WI38 (cell line): Measurements from ENCODE around the gene PARP2.

Source experiments
- H3K4me3 ChIP-seq: 2 replicates; pipeline ENCODE4 v1.5.1; 2011; ENCODE audit warnings: low read depth, mild to moderate bottlenecking, control low read depth, low read length
- TF ChIP-seq, protein P1 (sequence below): IDR thresholded peaks from 2 replicates; pipeline ENCODE4 v1.5.1; 2012; ENCODE audit warnings: low read depth, mild to moderate bottlenecking, control low read depth, low read length

The PARP2 gene

GRCh38 chr14:20397511-20397910 lies 54.1 kb downstream of the PARP2 start:
- H3K4me3 ChIP-seq = no peak overlapping the region
- TF ChIP-seq, protein P1, sequence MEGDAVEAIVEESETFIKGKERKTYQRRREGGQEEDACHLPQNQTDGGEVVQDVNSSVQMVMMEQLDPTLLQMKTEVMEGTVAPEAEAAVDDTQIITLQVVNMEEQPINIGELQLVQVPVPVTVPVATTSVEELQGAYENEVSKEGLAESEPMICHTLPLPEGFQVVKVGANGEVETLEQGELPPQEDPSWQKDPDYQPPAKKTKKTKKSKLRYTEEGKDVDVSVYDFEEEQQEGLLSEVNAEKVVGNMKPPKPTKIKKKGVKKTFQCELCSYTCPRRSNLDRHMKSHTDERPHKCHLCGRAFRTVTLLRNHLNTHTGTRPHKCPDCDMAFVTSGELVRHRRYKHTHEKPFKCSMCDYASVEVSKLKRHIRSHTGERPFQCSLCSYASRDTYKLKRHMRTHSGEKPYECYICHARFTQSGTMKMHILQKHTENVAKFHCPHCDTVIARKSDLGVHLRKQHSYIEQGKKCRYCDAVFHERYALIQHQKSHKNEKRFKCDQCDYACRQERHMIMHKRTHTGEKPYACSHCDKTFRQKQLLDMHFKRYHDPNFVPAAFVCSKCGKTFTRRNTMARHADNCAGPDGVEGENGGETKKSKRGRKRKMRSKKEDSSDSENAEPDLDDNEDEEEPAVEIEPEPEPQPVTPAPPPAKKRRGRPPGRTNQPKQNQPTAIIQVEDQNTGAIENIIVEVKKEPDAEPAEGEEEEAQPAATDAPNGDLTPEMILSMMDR = no peak

DNA sequence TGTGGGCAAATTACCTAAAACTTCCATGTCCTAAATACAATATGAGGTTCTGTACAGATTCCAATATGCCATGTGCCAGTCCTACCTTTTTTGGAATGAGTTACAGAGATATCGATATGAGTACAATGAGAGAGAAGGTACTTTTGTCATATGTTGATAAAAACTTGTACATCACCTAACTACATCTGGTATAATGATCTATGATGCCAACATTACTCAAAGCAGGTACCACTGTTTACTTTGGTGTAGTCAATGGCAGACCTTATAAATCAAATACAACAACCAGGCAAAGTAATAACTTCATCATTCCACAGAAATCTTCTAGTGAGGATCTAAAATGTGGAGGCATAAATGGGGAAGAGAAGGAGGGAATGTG lies 57.1 kb downstream of the PARP2 start:
- no peak overlapping the region for H3K4me3 ChIP-seq
- TF ChIP-seq, protein P1 = no peak

- no peak overlapping the region for H3K4me3 ChIP-seq
- TF ChIP-seq, protein P1 = no peak
These were observed 57.6 kb downstream of the PARP2 start for GRCh38 chr14:20400965-20401593.

DNA sequence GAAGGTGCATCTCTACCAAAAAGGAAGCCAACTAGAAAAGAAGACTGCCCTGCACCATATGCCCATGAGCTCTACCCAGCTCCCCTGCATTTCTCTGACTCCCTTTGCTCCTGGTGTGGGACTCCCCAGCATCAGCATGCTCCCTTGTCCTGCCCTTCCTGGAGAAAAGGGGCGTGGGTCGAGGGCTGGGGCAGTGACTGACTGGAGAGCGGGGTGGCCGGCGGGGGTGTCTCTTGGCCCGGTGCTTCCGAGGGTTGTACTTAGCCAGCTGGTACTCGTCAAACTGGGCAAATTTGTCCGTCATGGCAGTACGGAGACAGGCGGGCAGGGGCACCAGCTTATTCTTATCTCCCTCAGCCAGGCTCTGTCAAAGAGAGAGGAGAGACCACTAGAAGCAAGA lies 60.1 kb downstream of the PARP2 start:
- TF ChIP-seq, protein P1 = no peak

More for the DNA sequence above, 60.1 kb downstream of the PARP2 start:
- H3K4me3 ChIP-seq = no peak overlapping the region
